ENCODE measurements around the gene NCAPH2.

- no peak for TF ChIP-seq CTCF (IDR thresholded peaks at IDR 0.05)
- no peak for TF ChIP-seq POLR2A (IDR thresholded peaks at IDR 0.05)
These were observed 3.4 kb upstream of the NCAPH2 start for GRCh38 chr22:50504369-50505211.
